HepG2 (cell line): ENCODE results near the gene NEU4. TPM values are rescaled to one million over a fixed set of nuclear protein-coding genes. Genes with fewer than 3 reads are reported as not detected.
A peak's percentile ranks its signal among the peaks of the same experiment; 100 is the strongest.

Experiments
- ATF7-NPFF ChIP-seq: sonication (generic); formaldehyde crosslinking; IDR thresholded peaks from 2 replicates; pipeline ENCODE4 v1.8.1; 2023; ENCODE audit warnings: mild to moderate bottlenecking, low read depth, missing genetic modification reagents, moderate library complexity
- BHLHE40 ChIP-seq: IDR thresholded peaks from 2 replicates; pipeline ENCODE4 v1.6.1; 2011; ENCODE audit warnings: low read length, improper control_type of control experiment
- CBX2 ChIP-seq, 2 experiments: fragments of 200-600 bp in 1 of 2; sonication (generic); formaldehyde crosslinking in 1 of 2; IDR thresholded peaks; 2 replicates each; pipeline versions ENCODE4 v1.7.0 to v1.8.1; 2018 to 2022; ENCODE audit warnings: low read depth in 2 of 2, low read length in 1 of 2, mild to moderate bottlenecking in 1 of 2, missing genetic modification reagents in 1 of 2
- FOXJ3 ChIP-seq: sonication (generic); formaldehyde crosslinking; IDR thresholded peaks from 2 replicates; pipeline ENCODE4 v1.4.0; 2020; ENCODE audit warnings: missing genetic modification reagents, mild to moderate bottlenecking, borderline replicate concordance
- FOXK2 ChIP-seq: fragments of 450-650 bp; IDR thresholded peaks from 2 replicates; pipeline ENCODE4 v1.6.1; 2016
- FOXO1 ChIP-seq: sonication (generic); formaldehyde crosslinking; IDR thresholded peaks from 2 replicates; pipeline ENCODE4 v1.4.0; 2020; ENCODE audit warnings: missing genetic modification reagents
- KLF15 ChIP-seq: sonication (generic); formaldehyde crosslinking; IDR thresholded peaks from 2 replicates; pipeline ENCODE4 v1.8.1; 2023; ENCODE audit warnings: borderline replicate concordance, mild to moderate bottlenecking, inconsistent platforms, missing genetic modification reagents, mixed read lengths
- MIER3 ChIP-seq: IDR thresholded peaks from 2 replicates; pipeline ENCODE4 v1.6.1; 2016; ENCODE audit warnings: missing compliant biosample characterization, borderline replicate concordance
- POLR2G ChIP-seq: fragments of 200-400 bp; formaldehyde crosslinking; IDR thresholded peaks from 2 replicates; pipeline ENCODE4 v1.6.1; 2018; ENCODE audit warnings: mild to moderate bottlenecking, low read depth, low read length, moderate library complexity
- PRMT3 ChIP-seq: sonication (generic); formaldehyde crosslinking; IDR thresholded peaks from 2 replicates; pipeline ENCODE4 v1.8.1; 2022; ENCODE audit warnings: low read depth, mild to moderate bottlenecking, moderate library complexity, missing genetic modification reagents, borderline replicate concordance
- RFXANK ChIP-seq: IDR thresholded peaks from 2 replicates; pipeline ENCODE4 v1.6.1; 2016
- ZNF263 ChIP-seq: sonication (generic); formaldehyde crosslinking; IDR thresholded peaks from 2 replicates; pipeline ENCODE4 v1.4.0; 2020; ENCODE audit warnings: missing genetic modification reagents
- ZNF432 ChIP-seq: sonication (generic); formaldehyde crosslinking; IDR thresholded peaks from 2 replicates; pipeline ENCODE4 v1.5.0; 2020; ENCODE audit warnings: missing genetic modification reagents, mild to moderate bottlenecking, borderline replicate concordance
- ZSCAN30 ChIP-seq: sonication (generic); formaldehyde crosslinking; IDR thresholded peaks from 2 replicates; pipeline ENCODE4 v1.5.0; 2020; ENCODE audit warnings: mild to moderate bottlenecking, missing genetic modification reagents
- polyA plus RNA-seq, 8 experiments: library from polyadenylated mRNA; depleted of rRNA in 3 of 8; stranded (reverse) in 7 of 8; unstranded in 1 of 8; fragments of >200 nt; fragmentation: Illumina TruSeq in 4 of 8; extraction: Trizol in 4 of 8; gene quantifications; 2 replicates each; pipeline versions ENCODE4 v1.2.1 to v1.2.3, GENCODE V29; 2011 to 2016; ENCODE audit warnings: low read depth in 4 of 8, missing spikeins in 1 of 8, mixed read lengths in 1 of 8; ENCODE audit not compliant: insufficient read depth in 1 of 8
- total RNA-seq, 5 experiments: library from RNA; depleted of rRNA; stranded (reverse); fragments of >200 nt; fragmentation: Illumina TruSeq; extraction: Trizol; gene quantifications; 2 replicates each; pipeline ENCODE4 v1.2.3, GENCODE V29; 2016; ENCODE audit warnings: low read depth in 1 of 5
- TF ChIP-seq, protein P1 (sequence below): sonication (generic); formaldehyde crosslinking; IDR thresholded peaks from 2 replicates; pipeline ENCODE4 v1.5.0; 2020; ENCODE audit warnings: missing genetic modification reagents
- TF ChIP-seq, protein P2 (sequence below): sonication (generic); formaldehyde crosslinking; IDR thresholded peaks from 2 replicates; pipeline ENCODE4 v1.4.0; 2020; ENCODE audit warnings: mild to moderate bottlenecking, missing genetic modification reagents
- TF ChIP-seq, protein P3 (sequence below): fragments of 450-650 bp; IDR thresholded peaks from 2 replicates; pipeline ENCODE4 v1.6.1; 2016
- TF ChIP-seq, protein P4 (sequence below): sonication (generic); formaldehyde crosslinking; IDR thresholded peaks from 2 replicates; pipeline ENCODE4 v1.4.0; 2020; ENCODE audit warnings: missing genetic modification reagents
- TF ChIP-seq, protein P5 (sequence below): sonication (generic); formaldehyde crosslinking; IDR thresholded peaks from 2 replicates; pipeline ENCODE4 v1.5.0; 2020; ENCODE audit warnings: mild to moderate bottlenecking, missing genetic modification reagents, moderate library complexity

NEU4 gene
- total and polyA plus RNA-seq, 2 of the 13 experiments (the other 11 are each of a cell fraction or from before 2014, with no cell fraction given), result 53.5 to 107 TPM

DNA sequence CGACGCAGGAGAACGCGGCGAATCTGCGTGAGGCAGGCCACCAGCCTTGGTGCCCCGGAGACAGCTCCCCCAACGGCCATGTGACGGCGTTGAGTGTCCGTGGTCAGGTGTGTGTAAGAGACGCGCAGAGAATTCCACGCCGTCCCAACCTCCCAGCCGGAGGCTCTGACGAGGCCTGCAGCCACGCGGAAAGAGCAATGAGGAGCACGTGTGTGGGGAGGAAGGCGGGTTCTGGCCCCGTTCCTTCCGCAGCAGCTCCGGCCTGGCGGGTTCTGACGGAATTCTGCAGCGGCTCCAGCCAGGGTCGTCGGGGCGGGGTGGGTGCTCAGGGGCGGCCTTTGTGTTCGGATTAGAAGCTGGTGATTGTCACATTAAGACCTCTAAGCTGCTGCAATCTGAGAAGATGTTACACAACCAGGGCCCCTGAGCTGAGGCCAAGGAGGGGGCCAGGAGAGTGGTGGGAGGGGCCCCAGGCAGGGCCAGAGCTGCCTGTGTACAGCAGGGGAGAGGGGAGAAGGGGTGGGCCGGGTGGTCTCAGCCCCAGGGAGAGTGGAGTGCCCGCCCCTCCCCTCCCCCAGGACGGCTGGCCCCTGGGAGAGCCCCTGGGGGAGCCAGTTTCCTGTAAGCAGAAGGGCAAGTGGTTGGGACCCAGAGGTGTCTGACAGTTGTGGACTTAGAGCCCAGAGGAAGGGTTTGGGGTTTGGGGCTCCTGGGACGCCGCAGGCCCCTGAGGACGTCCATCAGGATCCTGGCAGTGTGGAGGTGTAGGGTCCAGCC, 37.5 kb upstream of the NEU4 start (continued):
- peak; percentile 97 for TF ChIP-seq PRMT3
- TF ChIP-seq, protein P1, sequence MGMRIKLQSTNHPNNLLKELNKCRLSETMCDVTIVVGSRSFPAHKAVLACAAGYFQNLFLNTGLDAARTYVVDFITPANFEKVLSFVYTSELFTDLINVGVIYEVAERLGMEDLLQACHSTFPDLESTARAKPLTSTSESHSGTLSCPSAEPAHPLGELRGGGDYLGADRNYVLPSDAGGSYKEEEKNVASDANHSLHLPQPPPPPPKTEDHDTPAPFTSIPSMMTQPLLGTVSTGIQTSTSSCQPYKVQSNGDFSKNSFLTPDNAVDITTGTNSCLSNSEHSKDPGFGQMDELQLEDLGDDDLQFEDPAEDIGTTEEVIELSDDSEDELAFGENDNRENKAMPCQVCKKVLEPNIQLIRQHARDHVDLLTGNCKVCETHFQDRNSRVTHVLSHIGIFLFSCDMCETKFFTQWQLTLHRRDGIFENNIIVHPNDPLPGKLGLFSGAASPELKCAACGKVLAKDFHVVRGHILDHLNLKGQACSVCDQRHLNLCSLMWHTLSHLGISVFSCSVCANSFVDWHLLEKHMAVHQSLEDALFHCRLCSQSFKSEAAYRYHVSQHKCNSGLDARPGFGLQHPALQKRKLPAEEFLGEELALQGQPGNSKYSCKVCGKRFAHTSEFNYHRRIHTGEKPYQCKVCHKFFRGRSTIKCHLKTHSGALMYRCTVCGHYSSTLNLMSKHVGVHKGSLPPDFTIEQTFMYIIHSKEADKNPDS (CRISPR knock-in tag), result peak; percentile 80; the same call in 1 of the 2 replicates
- TF ChIP-seq FOXO1, result peak; percentile 14; the same call in 1 of the 2 replicates
- no peak for TF ChIP-seq FOXK2
- TF ChIP-seq, protein P2, sequence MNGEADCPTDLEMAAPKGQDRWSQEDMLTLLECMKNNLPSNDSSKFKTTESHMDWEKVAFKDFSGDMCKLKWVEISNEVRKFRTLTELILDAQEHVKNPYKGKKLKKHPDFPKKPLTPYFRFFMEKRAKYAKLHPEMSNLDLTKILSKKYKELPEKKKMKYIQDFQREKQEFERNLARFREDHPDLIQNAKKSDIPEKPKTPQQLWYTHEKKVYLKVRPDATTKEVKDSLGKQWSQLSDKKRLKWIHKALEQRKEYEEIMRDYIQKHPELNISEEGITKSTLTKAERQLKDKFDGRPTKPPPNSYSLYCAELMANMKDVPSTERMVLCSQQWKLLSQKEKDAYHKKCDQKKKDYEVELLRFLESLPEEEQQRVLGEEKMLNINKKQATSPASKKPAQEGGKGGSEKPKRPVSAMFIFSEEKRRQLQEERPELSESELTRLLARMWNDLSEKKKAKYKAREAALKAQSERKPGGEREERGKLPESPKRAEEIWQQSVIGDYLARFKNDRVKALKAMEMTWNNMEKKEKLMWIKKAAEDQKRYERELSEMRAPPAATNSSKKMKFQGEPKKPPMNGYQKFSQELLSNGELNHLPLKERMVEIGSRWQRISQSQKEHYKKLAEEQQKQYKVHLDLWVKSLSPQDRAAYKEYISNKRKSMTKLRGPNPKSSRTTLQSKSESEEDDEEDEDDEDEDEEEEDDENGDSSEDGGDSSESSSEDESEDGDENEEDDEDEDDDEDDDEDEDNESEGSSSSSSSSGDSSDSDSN (CRISPR knock-in tag), result no peak; the same call in 1 of the 2 replicates
- peak; percentile 99 for TF ChIP-seq ATF7-NPFF (CRISPR knock-in tag)
- TF ChIP-seq ZNF432 (CRISPR knock-in tag), result no peak
- TF ChIP-seq ZSCAN30, result no peak
- TF ChIP-seq POLR2G, result no peak; the same call in 1 of the 2 replicates
- 0 out of 2 replicates have a peak, but pooled peaks have one; percentile 49 for TF ChIP-seq MIER3 (CRISPR knock-in tag)
- TF ChIP-seq KLF15 (CRISPR knock-in tag), result peak; percentile 2; the same call in 1 of the 2 replicates
- TF ChIP-seq CBX2 (IDR thresholded peaks at IDR 0.05; ENCODE audit: low read depth, low read length), result no peak
- TF ChIP-seq CBX2 (CRISPR knock-in tag; IDR thresholded peaks at IDR 0.05; ENCODE audit: low read depth), result no peak
- TF ChIP-seq, protein P3, sequence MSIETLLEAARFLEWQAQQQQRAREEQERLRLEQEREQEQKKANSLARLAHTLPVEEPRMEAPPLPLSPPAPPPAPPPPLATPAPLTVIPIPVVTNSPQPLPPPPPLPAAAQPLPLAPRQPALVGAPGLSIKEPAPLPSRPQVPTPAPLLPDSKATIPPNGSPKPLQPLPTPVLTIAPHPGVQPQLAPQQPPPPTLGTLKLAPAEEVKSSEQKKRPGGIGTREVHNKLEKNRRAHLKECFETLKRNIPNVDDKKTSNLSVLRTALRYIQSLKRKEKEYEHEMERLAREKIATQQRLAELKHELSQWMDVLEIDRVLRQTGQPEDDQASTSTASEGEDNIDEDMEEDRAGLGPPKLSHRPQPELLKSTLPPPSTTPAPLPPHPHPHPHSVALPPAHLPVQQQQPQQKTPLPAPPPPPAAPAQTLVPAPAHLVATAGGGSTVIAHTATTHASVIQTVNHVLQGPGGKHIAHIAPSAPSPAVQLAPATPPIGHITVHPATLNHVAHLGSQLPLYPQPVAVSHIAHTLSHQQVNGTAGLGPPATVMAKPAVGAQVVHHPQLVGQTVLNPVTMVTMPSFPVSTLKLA, result peak; percentile 58
- no peak for TF ChIP-seq FOXJ3
- peak; percentile 93 for TF ChIP-seq ZNF263
- TF ChIP-seq, protein P4, sequence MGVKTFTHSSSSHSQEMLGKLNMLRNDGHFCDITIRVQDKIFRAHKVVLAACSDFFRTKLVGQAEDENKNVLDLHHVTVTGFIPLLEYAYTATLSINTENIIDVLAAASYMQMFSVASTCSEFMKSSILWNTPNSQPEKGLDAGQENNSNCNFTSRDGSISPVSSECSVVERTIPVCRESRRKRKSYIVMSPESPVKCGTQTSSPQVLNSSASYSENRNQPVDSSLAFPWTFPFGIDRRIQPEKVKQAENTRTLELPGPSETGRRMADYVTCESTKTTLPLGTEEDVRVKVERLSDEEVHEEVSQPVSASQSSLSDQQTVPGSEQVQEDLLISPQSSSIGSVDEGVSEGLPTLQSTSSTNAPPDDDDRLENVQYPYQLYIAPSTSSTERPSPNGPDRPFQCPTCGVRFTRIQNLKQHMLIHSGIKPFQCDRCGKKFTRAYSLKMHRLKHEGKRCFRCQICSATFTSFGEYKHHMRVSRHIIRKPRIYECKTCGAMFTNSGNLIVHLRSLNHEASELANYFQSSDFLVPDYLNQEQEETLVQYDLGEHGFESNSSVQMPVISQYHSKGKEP (CRISPR knock-in tag), result peak; percentile 74; the same call in 1 of the 2 replicates
- TF ChIP-seq, protein P5, sequence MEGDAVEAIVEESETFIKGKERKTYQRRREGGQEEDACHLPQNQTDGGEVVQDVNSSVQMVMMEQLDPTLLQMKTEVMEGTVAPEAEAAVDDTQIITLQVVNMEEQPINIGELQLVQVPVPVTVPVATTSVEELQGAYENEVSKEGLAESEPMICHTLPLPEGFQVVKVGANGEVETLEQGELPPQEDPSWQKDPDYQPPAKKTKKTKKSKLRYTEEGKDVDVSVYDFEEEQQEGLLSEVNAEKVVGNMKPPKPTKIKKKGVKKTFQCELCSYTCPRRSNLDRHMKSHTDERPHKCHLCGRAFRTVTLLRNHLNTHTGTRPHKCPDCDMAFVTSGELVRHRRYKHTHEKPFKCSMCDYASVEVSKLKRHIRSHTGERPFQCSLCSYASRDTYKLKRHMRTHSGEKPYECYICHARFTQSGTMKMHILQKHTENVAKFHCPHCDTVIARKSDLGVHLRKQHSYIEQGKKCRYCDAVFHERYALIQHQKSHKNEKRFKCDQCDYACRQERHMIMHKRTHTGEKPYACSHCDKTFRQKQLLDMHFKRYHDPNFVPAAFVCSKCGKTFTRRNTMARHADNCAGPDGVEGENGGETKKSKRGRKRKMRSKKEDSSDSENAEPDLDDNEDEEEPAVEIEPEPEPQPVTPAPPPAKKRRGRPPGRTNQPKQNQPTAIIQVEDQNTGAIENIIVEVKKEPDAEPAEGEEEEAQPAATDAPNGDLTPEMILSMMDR (CRISPR knock-in tag), result peak; percentile 47
- TF ChIP-seq BHLHE40, result peak; percentile 73
- TF ChIP-seq RFXANK (CRISPR knock-in tag), result 0 out of 2 replicates have a peak, but pooled peaks have one; percentile 25
